GM18526 (cell line): Measurements from ENCODE around the gene RASL12.

Source experiments
- POLR2A ChIP-seq: IDR thresholded peaks from 3 replicates; pipeline ENCODE4 v1.6.1; 2011; ENCODE audit not compliant: insufficient read length; ENCODE audit errors: extremely low read depth

Gene RASL12

DNA sequence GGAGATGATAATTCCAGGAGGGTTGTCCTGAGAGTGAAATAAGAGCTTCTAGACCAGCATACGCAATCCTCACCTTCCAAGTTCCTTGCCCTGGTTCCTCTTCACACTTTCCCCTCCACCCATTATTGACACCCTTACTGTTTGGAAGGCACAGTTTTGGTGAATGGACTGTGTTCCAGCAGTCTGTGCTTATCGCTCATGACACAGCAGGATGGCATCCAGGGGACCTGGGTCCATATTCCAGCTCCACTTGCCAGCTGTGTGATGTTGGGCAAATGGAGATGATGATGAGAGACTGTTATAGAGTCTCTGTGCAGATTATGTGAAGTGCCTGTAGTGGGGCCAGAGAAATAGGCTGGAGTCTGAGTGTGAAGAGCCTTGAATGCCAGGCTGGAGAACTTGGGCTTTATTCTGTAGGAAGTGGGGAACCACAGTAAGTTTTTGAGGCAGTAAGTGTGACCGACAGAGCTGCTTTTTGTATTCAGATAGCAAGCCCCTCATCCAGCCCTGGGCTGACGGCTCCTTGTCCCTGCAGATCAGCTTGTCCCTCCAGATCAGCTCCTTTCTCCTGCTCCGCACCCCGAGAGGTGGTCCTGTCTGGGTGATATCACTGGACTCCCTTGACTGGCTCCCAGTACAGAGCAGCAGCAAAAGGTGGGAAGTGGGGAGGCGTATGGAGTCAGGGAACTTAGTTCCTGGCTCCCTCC lies 16.9 kb upstream of the RASL12 start:
- TF ChIP-seq POLR2A, result no peak

DNA sequence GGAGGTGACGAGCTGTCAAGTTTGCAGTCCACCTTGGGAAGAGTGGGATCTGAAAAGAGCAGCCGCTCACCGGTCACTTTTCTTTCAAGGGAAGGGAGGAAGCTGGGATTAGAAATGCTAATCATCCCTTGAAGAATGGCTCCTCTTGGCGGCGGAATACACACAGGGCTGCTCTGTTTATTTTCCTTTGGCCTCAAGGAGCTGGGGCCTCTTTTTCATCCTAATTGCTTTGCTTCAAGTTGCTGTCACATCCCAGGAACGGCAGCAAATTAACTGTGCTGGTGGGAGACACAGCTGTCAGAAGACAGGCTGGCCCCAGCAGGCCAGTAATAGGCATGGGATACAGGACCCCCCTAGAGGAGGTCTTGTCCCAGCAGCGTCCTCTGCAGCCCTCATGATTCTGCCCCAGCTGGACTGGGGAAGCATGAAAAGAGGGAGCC lies 15.5 kb upstream of the RASL12 start:
- no peak for TF ChIP-seq POLR2A

DNA sequence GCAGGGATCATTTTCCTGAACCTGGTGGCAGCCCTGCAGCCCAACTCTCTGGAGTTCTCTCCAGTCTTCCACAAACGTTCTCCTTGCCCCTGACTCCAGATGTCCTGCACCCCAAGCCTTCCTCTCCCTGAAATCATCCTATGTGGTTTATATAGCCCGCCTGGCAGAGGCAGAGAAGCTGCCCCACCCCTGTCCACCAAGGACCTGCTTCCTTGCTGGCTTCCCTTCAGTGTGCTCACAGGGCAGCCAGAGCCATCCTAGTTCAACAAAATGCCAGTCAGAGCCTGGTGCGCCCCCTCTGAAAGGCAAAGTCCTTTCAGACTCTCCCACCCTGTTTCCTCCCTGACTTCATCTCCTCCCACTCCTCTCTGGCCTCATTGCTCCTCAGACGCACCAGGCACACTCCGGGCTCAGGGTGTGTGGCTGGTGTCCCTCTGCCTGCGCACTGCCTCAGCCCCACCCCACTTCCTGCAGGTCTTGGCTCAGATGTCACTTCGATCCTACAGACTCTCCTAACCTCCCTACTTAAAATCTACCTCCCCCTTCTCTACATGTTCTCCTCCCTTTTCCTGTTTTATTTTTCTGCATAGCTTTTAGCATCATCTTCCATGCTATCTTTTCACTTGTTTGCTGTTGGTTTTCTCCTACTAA lies 14.6 kb upstream of the RASL12 start:
- no peak for TF ChIP-seq POLR2A

DNA sequence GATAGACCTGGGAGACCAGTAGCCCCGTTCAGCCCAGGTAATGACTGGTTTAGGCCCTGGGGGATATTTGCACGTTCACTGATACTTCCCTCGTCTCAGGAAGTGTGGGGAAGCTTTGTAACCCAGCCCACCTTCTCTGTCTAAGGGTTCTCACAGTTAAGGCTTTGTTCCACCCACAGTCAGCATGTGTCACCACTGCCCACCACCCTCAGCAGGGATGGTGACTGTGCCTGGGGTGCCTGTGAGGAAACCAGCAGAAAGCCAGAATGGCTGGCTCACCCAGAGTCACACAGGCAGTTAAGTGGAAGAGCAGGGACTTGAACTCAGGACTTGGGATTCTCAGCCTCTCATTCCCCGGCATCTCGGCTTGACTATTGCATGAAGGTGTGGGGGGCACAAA lies 14.0 kb upstream of the RASL12 start:
- TF ChIP-seq POLR2A, result no peak

DNA sequence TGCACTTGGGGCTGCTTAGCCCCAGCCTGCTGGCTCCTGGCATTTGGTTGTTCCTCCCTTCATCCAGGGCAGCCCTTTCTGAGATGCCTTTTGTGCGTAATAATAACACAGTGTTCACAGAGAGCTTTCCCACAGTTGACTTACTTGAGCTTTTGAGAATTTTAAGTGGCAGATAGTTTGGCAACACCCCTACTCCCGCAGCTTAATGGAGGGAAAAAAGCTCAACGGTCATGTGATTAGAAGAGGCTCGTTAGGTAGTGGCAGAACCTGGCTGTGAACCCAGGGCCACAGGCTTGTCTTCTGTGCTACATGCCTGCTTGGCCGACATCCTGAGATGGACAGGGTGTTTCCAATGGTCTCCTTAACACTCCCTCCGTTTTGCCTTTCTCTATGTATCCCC lies 13.5 kb upstream of the RASL12 start:
- TF ChIP-seq POLR2A, result no peak

DNA sequence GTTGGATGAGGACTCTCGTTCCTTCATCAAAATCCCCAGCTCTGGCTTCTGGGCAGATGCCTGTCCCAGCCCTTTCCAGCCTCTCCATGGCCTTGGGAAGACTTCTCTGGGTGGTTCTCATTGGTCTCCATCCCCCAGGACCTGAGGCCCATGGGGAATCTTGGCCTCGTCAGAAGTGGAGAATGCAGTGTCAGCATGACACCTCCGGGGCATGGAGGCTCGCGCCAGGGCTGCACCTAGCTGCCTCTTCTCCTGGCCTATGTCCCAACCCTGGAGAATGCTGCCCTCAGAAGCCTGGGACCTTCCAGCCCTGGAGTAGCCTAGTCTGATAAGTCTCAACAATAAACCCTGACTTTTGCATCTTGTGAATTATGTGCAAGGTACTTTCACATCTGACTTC lies 11.8 kb upstream of the RASL12 start:
- TF ChIP-seq POLR2A, result no peak

DNA sequence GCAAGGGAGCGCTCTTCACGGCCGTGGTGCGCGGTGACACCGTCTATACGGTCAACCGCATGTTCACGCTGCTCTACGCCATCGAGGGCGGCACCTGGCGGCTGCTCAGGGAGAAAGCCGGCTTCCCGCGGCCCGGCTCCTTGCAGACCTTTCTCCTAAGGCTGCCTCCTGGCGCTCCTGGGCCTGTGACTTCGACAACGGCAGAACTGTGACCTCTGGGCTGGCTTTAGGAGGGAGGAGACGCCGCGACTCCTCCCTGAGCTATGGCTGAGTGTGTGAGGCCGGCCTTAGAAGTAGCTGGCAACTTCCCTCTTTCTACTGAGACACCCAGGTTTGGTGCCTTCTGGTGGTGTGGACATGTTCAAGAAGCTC lies 10.2 kb upstream of the RASL12 start:
- no peak for TF ChIP-seq POLR2A

DNA sequence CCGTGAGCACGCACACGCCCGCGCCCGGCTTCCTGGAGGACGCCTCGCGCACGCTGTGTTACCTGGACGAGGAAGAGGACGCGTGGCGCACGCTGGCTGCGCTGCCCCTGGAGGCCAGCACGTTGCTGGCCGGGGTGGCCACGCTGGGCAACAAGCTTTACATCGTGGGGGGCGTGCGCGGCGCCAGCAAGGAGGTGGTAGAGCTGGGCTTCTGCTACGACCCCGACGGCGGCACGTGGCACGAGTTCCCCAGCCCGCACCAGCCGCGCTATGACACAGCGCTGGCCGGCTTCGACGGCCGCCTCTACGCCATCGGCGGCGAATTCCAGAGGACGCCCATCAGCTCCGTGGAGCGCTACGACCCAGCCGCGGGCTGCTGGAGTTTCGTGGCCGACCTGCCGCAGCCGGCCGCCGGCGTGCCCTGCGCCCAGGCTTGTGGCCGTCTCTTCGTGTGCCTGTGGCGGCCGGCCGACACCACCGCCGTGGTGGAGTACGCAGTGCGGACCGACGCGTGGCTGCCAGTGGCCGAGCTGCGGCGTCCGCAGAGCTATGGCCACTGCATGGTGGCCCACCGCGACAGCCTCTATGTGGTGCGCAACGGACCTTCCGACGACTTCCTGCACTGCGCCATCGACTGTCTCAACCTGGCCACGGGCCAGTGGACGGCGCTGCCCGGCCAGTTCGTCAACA lies 9.6 kb upstream of the RASL12 start:
- TF ChIP-seq POLR2A, result no peak

DNA sequence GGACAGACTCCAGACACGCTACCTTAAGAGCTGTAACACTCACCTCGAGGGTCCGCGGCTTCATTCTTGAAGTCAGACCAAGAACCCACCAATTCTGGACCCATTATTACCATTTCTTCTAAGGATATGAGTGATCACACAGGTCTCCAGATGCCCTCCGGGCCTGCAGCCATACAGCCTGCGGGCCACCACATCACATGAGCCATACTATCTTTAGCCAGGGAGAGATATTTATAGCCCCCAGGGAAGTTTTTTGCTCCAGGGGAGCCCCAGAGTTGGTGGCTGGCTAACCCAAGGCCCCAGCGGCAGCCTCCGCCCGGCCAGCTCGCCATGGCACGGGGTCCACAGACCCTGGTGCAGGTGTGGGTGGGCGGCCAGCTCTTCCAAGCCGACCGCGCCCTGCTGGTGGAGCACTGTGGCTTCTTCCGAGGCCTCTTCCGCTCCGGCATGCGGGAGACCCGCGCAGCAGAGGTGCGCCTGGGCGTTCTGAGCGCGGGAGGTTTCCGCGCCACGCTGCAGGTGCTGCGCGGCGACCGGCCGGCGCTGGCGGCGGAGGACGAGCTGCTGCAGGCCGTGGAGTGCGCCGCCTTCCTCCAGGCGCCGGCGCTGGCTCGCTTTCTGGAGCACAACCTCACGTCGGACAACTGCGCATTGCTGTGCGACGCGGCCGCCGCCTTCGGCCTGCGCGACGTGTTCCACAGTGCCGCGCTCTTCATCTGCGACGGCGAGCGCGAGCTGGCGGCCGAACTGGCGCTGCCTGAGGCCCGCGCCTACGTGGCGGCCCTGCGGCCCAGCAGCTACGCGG lies 8.9 kb upstream of the RASL12 start, which contains the start of gene KBTBD13:
Gene KBTBD13 (plus strand): TSS at position 261 of the 805 bp plus-strand sequence. CDS start 70 bp downstream, at position 331.
- TF ChIP-seq POLR2A, result no peak

DNA sequence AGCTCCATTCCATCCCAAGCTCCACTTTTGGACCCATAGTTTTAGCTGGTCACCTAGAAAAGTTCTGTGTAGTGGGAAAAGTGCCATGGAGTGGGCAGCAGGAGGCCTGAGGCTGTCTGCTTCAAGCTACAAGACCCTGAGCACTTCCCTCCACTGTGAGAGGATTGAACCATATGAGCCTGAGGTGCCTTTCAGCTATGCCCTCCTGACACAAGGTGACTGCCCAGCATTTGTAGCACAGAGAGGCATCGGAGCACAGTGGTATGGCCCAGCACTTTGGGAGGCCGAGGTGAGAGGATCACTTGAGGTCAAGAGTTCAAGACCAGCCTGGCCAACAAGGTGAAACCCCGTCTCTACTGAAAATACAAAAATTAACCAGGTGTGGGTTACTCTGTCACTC lies 4.8 kb upstream of the RASL12 start:
- no peak for TF ChIP-seq POLR2A

DNA sequence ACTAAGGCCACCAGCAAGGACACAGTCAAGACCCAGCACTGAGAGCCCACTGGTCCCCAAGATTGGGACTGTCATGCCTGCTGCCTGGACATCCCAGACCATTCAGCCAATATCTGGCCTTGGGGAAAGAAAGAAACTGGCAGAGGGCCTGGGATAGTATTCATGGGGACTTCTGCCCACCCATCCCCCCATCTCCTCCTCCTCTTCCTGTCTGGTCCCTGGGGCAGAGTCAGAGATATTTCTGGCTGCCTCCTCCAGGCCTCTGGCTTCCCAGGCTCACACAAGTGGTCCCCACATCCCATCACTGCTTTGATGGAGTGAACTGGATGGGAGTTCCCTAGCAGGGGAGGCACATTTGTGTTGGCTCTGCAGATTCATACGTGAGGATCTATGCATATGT lies 4.2 kb upstream of the RASL12 start:
- TF ChIP-seq POLR2A, result no peak

DNA sequence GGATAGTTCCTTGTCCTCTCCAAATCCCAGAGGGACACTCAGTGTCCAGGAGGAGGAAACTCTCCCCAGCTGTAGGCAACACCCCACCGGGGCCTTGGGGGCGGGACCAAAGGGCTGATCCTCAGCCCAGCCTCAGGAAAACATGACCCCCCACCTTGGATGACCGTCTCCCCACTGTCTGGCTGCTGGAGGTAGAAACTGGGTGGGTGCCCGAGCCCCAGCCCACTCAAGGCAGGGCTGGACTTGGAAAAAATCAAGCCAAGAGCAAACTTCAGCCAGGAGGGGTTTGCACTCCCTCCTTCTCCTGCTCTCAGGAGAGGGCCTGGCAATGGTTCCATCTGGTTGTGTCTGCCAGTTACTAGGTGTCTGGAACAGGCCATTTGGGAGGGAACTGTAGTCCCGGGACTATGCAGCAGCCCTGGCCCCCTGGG lies 3.6 kb upstream of the RASL12 start:
- TF ChIP-seq POLR2A, result no peak

DNA sequence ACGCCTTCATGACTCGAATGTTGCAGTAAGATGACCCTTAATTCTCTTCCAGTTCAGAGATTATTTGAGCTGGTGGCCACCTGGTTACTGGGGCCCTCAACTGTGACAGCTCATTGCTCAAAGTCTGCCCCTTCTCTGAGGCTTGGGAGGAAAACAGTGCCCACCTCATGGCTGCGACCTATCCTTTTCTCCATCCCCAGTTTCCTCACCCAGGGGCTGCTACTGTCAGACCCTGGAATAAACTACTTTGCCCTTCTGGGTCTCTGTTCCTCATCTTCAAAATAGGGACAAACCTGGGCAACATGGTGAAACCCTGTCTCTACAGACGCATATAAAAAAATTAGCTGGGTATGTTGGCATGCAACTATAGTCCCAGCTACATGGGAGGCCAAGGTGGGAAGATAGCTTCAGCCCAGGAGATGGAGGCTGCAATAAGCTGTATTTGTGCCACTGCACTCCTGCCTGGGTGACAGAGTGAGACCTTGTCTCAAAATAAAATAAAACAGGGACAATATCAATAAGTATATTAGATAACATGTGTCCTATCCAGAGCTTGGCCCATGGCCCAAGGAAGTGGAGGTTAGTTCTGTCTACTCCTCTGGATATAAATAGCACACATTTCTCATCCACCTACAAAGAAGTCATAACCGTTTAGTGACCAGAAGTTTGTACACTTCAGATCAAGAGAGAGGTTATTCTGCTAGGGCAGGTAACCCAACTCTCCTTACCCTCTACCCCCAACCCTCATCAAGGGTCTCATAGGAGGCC lies 2.2 kb upstream of the RASL12 start:
- no peak for TF ChIP-seq POLR2A

DNA sequence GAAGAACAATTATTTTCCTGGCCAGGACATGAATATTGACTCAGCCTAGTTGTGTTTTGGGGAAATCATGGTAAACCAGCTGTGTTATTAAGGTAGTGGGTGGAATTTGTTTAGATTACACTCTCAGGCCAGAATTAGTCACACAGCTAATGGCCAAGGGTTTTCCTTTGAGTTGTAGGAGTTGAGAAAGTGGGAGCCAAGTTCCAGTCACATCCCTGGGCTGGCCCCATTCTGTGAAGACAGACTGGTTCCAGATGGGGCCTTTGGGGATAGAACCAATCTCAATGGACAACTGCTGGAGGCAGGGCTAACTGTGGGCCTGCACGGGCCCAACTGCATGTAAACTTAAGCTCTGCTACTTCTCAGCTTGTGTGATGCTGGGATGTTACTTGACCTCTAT lies 1.4 kb upstream of the RASL12 start:
- no peak for TF ChIP-seq POLR2A

DNA sequence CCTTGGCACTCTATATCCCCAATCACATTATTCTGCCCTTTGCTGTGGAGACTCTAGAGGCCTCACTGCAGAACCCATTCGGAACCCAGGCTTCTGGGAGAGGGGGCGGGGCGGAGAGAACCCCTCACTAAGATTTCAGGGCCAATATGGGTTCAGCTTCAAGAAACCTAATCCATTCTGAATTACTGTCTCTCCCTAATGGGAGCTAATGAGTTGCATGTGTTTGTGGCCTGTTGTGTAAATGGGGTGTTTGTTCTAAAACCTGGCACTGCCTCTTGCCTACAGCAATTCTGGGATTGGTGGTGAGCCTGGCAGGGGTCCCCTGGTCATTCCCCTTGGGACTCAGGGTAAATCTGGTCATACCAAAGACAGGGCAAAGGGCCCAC lies 605 bp upstream of the RASL12 start:
- TF ChIP-seq POLR2A, result no peak
